Activated CD4-positive, alpha-beta memory T cell treated with anti-CD3 and anti-CD28 coated beads for 36 hours (primary cell): ENCODE data around the gene PLPP4. TPM values are rescaled to one million over a fixed set of nuclear protein-coding genes. Genes with fewer than 3 reads are reported as not detected.

ENCODE experiments used
- CTCF ChIA-PET: fragments of 350-600 bp; sonication (Branson Sonifier 250); formaldehyde crosslinking; loops from one replicate; lab custom pipeline; 2021; ENCODE audit warnings: antibody characterized with exemption, inconsistent platforms; lab: Charles Lee
- POLR2A ChIA-PET: fragments of 350-600 bp; sonication (Branson Sonifier 250); formaldehyde crosslinking; loops from one replicate; lab custom pipeline; 2021; ENCODE audit warnings: antibody characterized with exemption; lab: Charles Lee
- DNase-seq: peaks from one replicate; pipeline ENCODE4 v3.0.0-alpha.2; 2020
- H3K27ac Mint-ChIP-seq: one replicate; pipeline ENCODE4 v1.8.0; 2021; ENCODE audit warnings: mixed read lengths
- H3K27me3 Mint-ChIP-seq: one replicate; pipeline ENCODE4 v1.8.0; 2021; ENCODE audit warnings: mixed read lengths
- H3K36me3 Mint-ChIP-seq: one replicate; pipeline ENCODE4 v1.8.0; 2021; ENCODE audit warnings: mixed read lengths
- H3K4me1 Mint-ChIP-seq: one replicate; pipeline ENCODE4 v1.8.0; 2021; ENCODE audit warnings: low read depth, mixed read lengths
- H3K4me3 Mint-ChIP-seq: one replicate; pipeline ENCODE4 v1.8.0; 2021; ENCODE audit warnings: mild to moderate bottlenecking, mixed read lengths
- H3K9me3 Mint-ChIP-seq: one replicate; pipeline ENCODE4 v1.8.0; 2021; ENCODE audit warnings: mixed read lengths
- intact Hi-C: fragments of 100-400 bp; cut with micrococcal nuclease; formaldehyde crosslinking; loops from one replicate; pipeline ENCODE4 v1.15.1; 2023
- total RNA-seq, 2 experiments: library from RNA; stranded (reverse); gene quantifications; one replicate each; pipeline ENCODE4 v1.2.3, GENCODE V29; 2021

The PLPP4 gene
- total RNA-seq, 2 experiments from 2014 or later = not detected

- H3K27me3 Mint-ChIP-seq = no peaks in the 10 kb centered on the region
- no peak overlapping the region for H3K27ac Mint-ChIP-seq
- no peak overlapping the region for H3K4me3 Mint-ChIP-seq
- H3K36me3 Mint-ChIP-seq = no peaks in the 10 kb centered on the region
- no peaks in the 10 kb centered on the region for H3K4me1 Mint-ChIP-seq
- ChIA-PET POLR2A (no interaction called here), CTCF (no interaction called here)
- intact Hi-C loops = no loop called here
- H3K9me3 Mint-ChIP-seq = no peaks in the 10 kb centered on the region
- DNase-seq = no peak
Measured at GRCh38 chr10:120574981-120575380, 118.0 kb downstream of the PLPP4 start.

GRCh38 chr10:120575411-120575810 lies 118.4 kb downstream of the PLPP4 start:
- H3K36me3 Mint-ChIP-seq = no peaks in the 10 kb centered on the region
- no peak overlapping the region for H3K27ac Mint-ChIP-seq
- no peak for DNase-seq
- H3K27me3 Mint-ChIP-seq = no peaks in the 10 kb centered on the region
- H3K9me3 Mint-ChIP-seq = no peaks in the 10 kb centered on the region
- ChIA-PET POLR2A (no interaction called here), CTCF (no interaction called here)
- H3K4me3 Mint-ChIP-seq = no peak overlapping the region
- no peaks in the 10 kb centered on the region for H3K4me1 Mint-ChIP-seq
- intact Hi-C loops = no loop called here

- intact Hi-C loops = no loop called here
- H3K4me3 Mint-ChIP-seq = no peak overlapping the region
- no peaks in the 10 kb centered on the region for H3K36me3 Mint-ChIP-seq
- CTCF ChIA-PET = no interaction called here
- DNase-seq = no peak
- H3K4me1 Mint-ChIP-seq = no peaks in the 10 kb centered on the region
- POLR2A ChIA-PET = no interaction called here
- no peaks in the 10 kb centered on the region for H3K9me3 Mint-ChIP-seq
- no peaks in the 10 kb centered on the region for H3K27me3 Mint-ChIP-seq
- H3K27ac Mint-ChIP-seq = no peak overlapping the region
Measured at GRCh38 chr10:120578134-120578533, 121.1 kb downstream of the PLPP4 start.

GRCh38 chr10:120578890-120579289 lies 121.9 kb downstream of the PLPP4 start:
- Mint-ChIP-seq H3K9me3 (no peaks in the 10 kb centered on the region), H3K36me3 (no peaks in the 10 kb centered on the region), H3K27ac (no peak overlapping the region), H3K27me3 (no peaks in the 10 kb centered on the region), H3K4me3 (no peak overlapping the region), H3K4me1 (no peaks in the 10 kb centered on the region)
- no peak for DNase-seq
- ChIA-PET CTCF (no interaction called here), POLR2A (no interaction called here)
- intact Hi-C loops = no loop called here

GRCh38 chr10:120580918-120581895 lies 124.2 kb downstream of the PLPP4 start:
- intact Hi-C loops = no loop called here
- POLR2A ChIA-PET = no interaction called here
- H3K4me1 Mint-ChIP-seq = no peaks in the 10 kb centered on the region

GRCh38 chr10:120582753-120583152 lies 125.7 kb downstream of the PLPP4 start:
- no peaks in the 10 kb centered on the region for H3K9me3 Mint-ChIP-seq
- H3K36me3 Mint-ChIP-seq = no peaks in the 10 kb centered on the region
- H3K4me1 Mint-ChIP-seq = no peaks in the 10 kb centered on the region
- intact Hi-C loops = no loop called here
- POLR2A ChIA-PET = no interaction called here
- no peaks in the 10 kb centered on the region for H3K27me3 Mint-ChIP-seq
- CTCF ChIA-PET = no interaction called here
- DNase-seq = no peak
- no peak overlapping the region for H3K4me3 Mint-ChIP-seq
- no peak overlapping the region for H3K27ac Mint-ChIP-seq

More at GRCh38 chr10:120580918-120581895, 124.2 kb downstream of the PLPP4 start:
- DNase-seq = no peak
- no peak overlapping the region for H3K4me3 Mint-ChIP-seq
- H3K27ac Mint-ChIP-seq = no peak overlapping the region
- H3K36me3 Mint-ChIP-seq = no peaks in the 10 kb centered on the region
- no peaks in the 10 kb centered on the region for H3K9me3 Mint-ChIP-seq
- no peaks in the 10 kb centered on the region for H3K27me3 Mint-ChIP-seq
- CTCF ChIA-PET = no interaction called here

- intact Hi-C loops = no loop called here
- ChIA-PET CTCF (no interaction called here), POLR2A (no interaction called here)
- no peaks in the 10 kb centered on the region for H3K36me3 Mint-ChIP-seq
- H3K4me1 Mint-ChIP-seq = no peaks in the 10 kb centered on the region
- no peak for DNase-seq
- no peak overlapping the region for H3K4me3 Mint-ChIP-seq
- no peaks in the 10 kb centered on the region for H3K27me3 Mint-ChIP-seq
- H3K27ac Mint-ChIP-seq = no peak overlapping the region
- H3K9me3 Mint-ChIP-seq = no peaks in the 10 kb centered on the region
Measured at GRCh38 chr10:120583424-120584108, 126.5 kb downstream of the PLPP4 start.

- Mint-ChIP-seq H3K36me3 (no peaks in the 10 kb centered on the region), H3K4me1 (no peaks in the 10 kb centered on the region), H3K9me3 (no peaks in the 10 kb centered on the region), H3K27me3 (no peaks in the 10 kb centered on the region), H3K27ac (no peak overlapping the region), H3K4me3 (no peak overlapping the region)
- no peak for DNase-seq
- ChIA-PET POLR2A (no interaction called here), CTCF (no interaction called here)
- intact Hi-C loops = no loop called here
Measured at GRCh38 chr10:120584786-120585185, 127.8 kb downstream of the PLPP4 start.

GRCh38 chr10:120586471-120586872 lies 129.4 kb downstream of the PLPP4 start:
- H3K4me3 Mint-ChIP-seq = no peak overlapping the region
- POLR2A ChIA-PET = no interaction called here
- CTCF ChIA-PET = no interaction called here
- H3K4me1 Mint-ChIP-seq = no peaks in the 10 kb centered on the region
- no peaks in the 10 kb centered on the region for H3K9me3 Mint-ChIP-seq
- no peak for DNase-seq
- intact Hi-C loops = no loop called here
- H3K27ac Mint-ChIP-seq = no peak overlapping the region
- no peaks in the 10 kb centered on the region for H3K36me3 Mint-ChIP-seq
- no peaks in the 10 kb centered on the region for H3K27me3 Mint-ChIP-seq

GRCh38 chr10:120587061-120587460 lies 130.0 kb downstream of the PLPP4 start:
- intact Hi-C loops = no loop called here
- H3K4me1 Mint-ChIP-seq = no peaks in the 10 kb centered on the region
- H3K27ac Mint-ChIP-seq = no peak overlapping the region
- H3K4me3 Mint-ChIP-seq = no peak overlapping the region
- ChIA-PET CTCF (no interaction called here), POLR2A (no interaction called here)
- DNase-seq = no peak
- H3K27me3 Mint-ChIP-seq = no peaks in the 10 kb centered on the region
- H3K9me3 Mint-ChIP-seq = no peaks in the 10 kb centered on the region
- no peaks in the 10 kb centered on the region for H3K36me3 Mint-ChIP-seq

GRCh38 chr10:120588311-120588710 lies 131.3 kb downstream of the PLPP4 start:
- H3K9me3 Mint-ChIP-seq = peaks cover 4% of the 10 kb centered on the region
- no peak overlapping the region for H3K4me3 Mint-ChIP-seq
- no peaks in the 10 kb centered on the region for H3K36me3 Mint-ChIP-seq
- no peaks in the 10 kb centered on the region for H3K4me1 Mint-ChIP-seq
- no peak for DNase-seq
- no peak overlapping the region for H3K27ac Mint-ChIP-seq
- ChIA-PET POLR2A (no interaction called here), CTCF (no interaction called here)
- H3K27me3 Mint-ChIP-seq = no peaks in the 10 kb centered on the region
- intact Hi-C loops = no loop called here

GRCh38 chr10:120593693-120594092 lies 136.7 kb downstream of the PLPP4 start:
- Mint-ChIP-seq H3K27ac (no peak overlapping the region), H3K9me3 (peaks cover 4% of the 10 kb centered on the region), H3K36me3 (no peaks in the 10 kb centered on the region), H3K4me1 (no peaks in the 10 kb centered on the region), H3K4me3 (no peak overlapping the region), H3K27me3 (no peaks in the 10 kb centered on the region)
- intact Hi-C loops = no loop called here
- POLR2A ChIA-PET = no interaction called here
- DNase-seq = no peak
- CTCF ChIA-PET = interaction anchor here (1.4 kb wide), 1 partner anchor 141 kb away, joined by 3 read pairs; no protein-coding TSS in a partner anchor
